PFSK-1 (cell line): ENCODE measurements around the gene C1orf159.

Source experiments
- FOXP2 ChIP-seq: optimal IDR thresholded peaks from 2 replicates; pipeline ENCODE3; 2011; ENCODE audit warnings: borderline replicate concordance, control low read depth, inconsistent platforms; ENCODE audit not compliant: insufficient read depth; ENCODE audit errors: extremely low read length, extremely low read depth
- POLR2AphosphoS5 ChIP-seq: IDR thresholded peaks from 2 replicates; pipeline ENCODE4 v1.6.1; 2012; ENCODE audit warnings: low read depth, mild to moderate bottlenecking, control low read depth, low read length, moderate library complexity
- SIN3A ChIP-seq: IDR thresholded peaks from 2 replicates; pipeline ENCODE4 v1.6.1; 2012; ENCODE audit warnings: mild to moderate bottlenecking, low read length, moderate library complexity, borderline replicate concordance; ENCODE audit not compliant: insufficient read depth
- TAF1 ChIP-seq: IDR thresholded peaks from 2 replicates; pipeline ENCODE4 v1.6.1; 2012; ENCODE audit warnings: low read length, control low read depth, borderline replicate concordance; ENCODE audit not compliant: insufficient read depth
- TF ChIP-seq, protein P1 (sequence below), 2 experiments: IDR thresholded peaks; 2 replicates each; pipeline versions ENCODE4 v1.6.1 to v1.8.0; 2011 to 2012; ENCODE audit warnings: low read depth in 2 of 2, low read length in 2 of 2, control low read depth in 1 of 2, inconsistent platforms in 1 of 2, mild to moderate bottlenecking in 1 of 2, moderate library complexity in 1 of 2; ENCODE audit not compliant: insufficient read depth in 1 of 2

Gene C1orf159

DNA sequence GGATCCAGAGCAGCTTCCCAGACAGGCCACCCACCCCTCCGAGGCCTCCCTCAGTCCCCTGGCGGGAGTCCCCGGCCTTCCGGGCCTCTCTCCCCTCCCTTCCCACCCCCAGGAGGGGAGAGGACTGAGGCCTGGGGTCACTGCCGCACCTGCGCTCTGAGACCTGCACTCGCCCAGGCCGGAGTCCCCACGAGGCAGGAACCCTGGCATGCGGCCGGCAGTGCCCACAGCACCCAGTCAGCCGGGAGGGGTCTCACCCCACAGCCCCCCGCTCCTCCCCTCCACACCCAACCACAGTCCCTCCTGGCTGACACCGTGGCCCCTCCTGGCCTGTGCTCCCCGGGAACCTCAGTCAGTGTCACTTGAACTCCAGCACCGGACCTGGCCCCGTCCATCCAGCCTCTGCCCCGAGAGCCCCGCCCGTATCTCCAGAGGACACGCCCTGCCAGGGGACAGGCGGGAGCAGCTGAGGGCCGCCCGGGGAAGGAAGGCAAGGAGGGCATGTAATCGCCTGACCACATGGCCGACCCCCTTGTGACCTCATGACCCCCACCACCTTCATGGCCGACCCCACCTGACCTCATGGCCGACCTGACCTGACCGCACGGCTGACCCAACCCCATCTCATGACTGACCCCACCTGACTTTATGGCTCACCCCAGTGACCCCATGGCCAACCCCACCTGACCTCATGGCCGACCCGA, 29.1 kb upstream of the C1orf159 start:
- TF ChIP-seq SIN3A (no peak), TAF1 (no peak), POLR2AphosphoS5 (no peak), FOXP2 (no peak)
- TF ChIP-seq, protein P1, sequence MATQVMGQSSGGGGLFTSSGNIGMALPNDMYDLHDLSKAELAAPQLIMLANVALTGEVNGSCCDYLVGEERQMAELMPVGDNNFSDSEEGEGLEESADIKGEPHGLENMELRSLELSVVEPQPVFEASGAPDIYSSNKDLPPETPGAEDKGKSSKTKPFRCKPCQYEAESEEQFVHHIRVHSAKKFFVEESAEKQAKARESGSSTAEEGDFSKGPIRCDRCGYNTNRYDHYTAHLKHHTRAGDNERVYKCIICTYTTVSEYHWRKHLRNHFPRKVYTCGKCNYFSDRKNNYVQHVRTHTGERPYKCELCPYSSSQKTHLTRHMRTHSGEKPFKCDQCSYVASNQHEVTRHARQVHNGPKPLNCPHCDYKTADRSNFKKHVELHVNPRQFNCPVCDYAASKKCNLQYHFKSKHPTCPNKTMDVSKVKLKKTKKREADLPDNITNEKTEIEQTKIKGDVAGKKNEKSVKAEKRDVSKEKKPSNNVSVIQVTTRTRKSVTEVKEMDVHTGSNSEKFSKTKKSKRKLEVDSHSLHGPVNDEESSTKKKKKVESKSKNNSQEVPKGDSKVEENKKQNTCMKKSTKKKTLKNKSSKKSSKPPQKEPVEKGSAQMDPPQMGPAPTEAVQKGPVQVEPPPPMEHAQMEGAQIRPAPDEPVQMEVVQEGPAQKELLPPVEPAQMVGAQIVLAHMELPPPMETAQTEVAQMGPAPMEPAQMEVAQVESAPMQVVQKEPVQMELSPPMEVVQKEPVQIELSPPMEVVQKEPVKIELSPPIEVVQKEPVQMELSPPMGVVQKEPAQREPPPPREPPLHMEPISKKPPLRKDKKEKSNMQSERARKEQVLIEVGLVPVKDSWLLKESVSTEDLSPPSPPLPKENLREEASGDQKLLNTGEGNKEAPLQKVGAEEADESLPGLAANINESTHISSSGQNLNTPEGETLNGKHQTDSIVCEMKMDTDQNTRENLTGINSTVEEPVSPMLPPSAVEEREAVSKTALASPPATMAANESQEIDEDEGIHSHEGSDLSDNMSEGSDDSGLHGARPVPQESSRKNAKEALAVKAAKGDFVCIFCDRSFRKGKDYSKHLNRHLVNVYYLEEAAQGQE (IDR thresholded peaks at IDR 0.05; ENCODE audit: insufficient read depth in 1 of 2, low read depth in 2 of 2, low read length in 2 of 2) = no peak

DNA sequence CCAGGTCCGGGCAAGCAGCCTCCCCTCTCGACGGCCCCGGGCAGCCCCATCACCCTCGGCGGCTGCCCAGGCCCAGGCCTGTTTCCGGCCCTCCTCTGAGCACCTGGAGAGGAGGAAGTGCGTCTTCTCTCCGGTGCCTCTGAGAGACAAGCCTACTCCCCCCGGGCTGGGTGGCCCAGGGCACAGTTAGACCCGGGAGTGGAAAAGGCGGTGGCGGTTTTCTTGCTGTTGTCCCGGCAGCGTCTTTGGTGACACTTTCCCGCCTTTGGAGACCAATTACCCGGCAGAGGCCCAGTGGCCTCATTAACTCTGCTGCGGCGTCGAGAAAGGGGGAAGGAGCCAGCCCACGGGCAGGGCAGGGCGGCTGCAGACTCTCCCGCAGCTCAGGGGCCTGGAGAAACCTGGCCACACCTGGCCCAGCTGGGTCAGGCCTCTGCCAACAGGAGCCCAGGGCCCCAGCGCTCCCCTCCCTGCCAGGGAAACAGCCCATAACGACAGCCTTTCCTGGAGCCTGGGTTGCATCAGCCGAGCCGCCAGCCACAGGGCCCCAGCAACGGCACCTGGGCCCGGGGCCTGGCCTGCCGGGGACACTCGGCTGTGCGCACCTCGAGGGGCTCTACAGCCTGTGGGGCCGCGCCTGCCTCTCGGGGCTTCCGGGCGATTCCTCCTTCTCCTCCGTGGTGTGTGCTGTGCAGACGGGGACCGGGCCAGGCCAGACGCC, 28.4 kb upstream of the C1orf159 start:
- no peak for TF ChIP-seq TAF1
- no peak for TF ChIP-seq SIN3A
- TF ChIP-seq FOXP2 = no peak
- TF ChIP-seq, protein P1 (IDR thresholded peaks at IDR 0.05; ENCODE audit: insufficient read depth in 1 of 2, low read depth in 2 of 2, low read length in 2 of 2) = no peak
- TF ChIP-seq POLR2AphosphoS5 = no peak

DNA sequence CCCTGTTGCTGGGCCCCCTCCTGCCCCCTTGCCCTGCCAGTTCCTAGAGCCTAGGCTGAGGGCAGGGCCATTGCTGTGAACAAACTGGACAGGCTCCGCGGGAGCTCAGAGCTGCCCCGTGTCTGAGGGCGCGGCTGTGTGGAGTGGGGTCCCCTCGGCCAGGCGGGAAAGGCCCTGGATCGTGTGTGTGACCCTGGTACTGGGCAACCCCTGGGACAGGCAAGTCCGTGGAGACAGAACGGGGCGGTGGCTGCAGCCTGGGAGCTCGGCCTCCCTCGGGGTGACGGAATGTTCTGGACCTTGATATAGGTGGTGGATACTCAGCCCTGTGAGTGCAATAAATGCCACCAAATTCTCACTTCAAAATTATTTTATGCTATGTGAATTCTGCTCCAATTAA, 27.7 kb upstream of the C1orf159 start:
- TF ChIP-seq FOXP2 = no peak
- TF ChIP-seq, protein P1 (IDR thresholded peaks at IDR 0.05; ENCODE audit: insufficient read depth in 1 of 2, low read depth in 2 of 2, low read length in 2 of 2) = no peak
- no peak for TF ChIP-seq TAF1
- no peak for TF ChIP-seq SIN3A
- TF ChIP-seq POLR2AphosphoS5 = no peak

DNA sequence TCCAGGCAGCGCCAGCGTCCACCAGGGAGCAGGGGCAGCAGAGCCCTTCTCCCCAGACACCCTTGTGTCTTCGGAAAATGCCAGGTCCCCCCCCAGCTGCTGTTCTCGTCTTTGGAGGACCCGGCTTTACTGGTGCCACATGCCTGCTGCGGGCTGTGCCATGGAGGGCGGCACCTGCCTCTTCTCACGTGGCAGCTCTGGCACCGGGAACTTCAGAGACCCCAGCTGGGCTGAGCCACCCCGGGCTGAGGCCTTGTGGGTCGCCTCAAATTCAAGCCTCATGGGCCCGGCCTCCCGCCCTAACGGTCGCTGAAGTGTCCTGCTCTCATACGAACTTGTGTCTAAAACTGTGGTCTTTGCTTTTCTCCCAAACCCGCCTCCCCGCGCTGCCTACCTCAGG, 27.0 kb upstream of the C1orf159 start:
- TF ChIP-seq TAF1 = no peak
- no peak for TF ChIP-seq FOXP2
- TF ChIP-seq, protein P1 (IDR thresholded peaks at IDR 0.05; ENCODE audit: insufficient read depth in 1 of 2, low read depth in 2 of 2, low read length in 2 of 2) = no peak
- no peak for TF ChIP-seq POLR2AphosphoS5
- TF ChIP-seq SIN3A = no peak
